ENCODE measurements around the gene ZNF737.

- TF ChIP-seq, protein P1, sequence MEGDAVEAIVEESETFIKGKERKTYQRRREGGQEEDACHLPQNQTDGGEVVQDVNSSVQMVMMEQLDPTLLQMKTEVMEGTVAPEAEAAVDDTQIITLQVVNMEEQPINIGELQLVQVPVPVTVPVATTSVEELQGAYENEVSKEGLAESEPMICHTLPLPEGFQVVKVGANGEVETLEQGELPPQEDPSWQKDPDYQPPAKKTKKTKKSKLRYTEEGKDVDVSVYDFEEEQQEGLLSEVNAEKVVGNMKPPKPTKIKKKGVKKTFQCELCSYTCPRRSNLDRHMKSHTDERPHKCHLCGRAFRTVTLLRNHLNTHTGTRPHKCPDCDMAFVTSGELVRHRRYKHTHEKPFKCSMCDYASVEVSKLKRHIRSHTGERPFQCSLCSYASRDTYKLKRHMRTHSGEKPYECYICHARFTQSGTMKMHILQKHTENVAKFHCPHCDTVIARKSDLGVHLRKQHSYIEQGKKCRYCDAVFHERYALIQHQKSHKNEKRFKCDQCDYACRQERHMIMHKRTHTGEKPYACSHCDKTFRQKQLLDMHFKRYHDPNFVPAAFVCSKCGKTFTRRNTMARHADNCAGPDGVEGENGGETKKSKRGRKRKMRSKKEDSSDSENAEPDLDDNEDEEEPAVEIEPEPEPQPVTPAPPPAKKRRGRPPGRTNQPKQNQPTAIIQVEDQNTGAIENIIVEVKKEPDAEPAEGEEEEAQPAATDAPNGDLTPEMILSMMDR (IDR thresholded peaks at IDR 0.05; ENCODE audit: low read depth, low read length, missing input control) = no peak
- TF ChIP-seq JUND (IDR thresholded peaks at IDR 0.05) (no peak), RAD21 (IDR thresholded peaks at IDR 0.05) (no peak)
- TF ChIP-seq, protein P2, sequence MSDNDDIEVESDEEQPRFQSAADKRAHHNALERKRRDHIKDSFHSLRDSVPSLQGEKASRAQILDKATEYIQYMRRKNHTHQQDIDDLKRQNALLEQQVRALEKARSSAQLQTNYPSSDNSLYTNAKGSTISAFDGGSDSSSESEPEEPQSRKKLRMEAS (IDR thresholded peaks at IDR 0.05) = no peak
- TF ChIP-seq, protein P3, sequence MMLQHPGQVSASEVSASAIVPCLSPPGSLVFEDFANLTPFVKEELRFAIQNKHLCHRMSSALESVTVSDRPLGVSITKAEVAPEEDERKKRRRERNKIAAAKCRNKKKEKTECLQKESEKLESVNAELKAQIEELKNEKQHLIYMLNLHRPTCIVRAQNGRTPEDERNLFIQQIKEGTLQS (IDR thresholded peaks at IDR 0.05) = no peak
- TF ChIP-seq, protein P4, sequence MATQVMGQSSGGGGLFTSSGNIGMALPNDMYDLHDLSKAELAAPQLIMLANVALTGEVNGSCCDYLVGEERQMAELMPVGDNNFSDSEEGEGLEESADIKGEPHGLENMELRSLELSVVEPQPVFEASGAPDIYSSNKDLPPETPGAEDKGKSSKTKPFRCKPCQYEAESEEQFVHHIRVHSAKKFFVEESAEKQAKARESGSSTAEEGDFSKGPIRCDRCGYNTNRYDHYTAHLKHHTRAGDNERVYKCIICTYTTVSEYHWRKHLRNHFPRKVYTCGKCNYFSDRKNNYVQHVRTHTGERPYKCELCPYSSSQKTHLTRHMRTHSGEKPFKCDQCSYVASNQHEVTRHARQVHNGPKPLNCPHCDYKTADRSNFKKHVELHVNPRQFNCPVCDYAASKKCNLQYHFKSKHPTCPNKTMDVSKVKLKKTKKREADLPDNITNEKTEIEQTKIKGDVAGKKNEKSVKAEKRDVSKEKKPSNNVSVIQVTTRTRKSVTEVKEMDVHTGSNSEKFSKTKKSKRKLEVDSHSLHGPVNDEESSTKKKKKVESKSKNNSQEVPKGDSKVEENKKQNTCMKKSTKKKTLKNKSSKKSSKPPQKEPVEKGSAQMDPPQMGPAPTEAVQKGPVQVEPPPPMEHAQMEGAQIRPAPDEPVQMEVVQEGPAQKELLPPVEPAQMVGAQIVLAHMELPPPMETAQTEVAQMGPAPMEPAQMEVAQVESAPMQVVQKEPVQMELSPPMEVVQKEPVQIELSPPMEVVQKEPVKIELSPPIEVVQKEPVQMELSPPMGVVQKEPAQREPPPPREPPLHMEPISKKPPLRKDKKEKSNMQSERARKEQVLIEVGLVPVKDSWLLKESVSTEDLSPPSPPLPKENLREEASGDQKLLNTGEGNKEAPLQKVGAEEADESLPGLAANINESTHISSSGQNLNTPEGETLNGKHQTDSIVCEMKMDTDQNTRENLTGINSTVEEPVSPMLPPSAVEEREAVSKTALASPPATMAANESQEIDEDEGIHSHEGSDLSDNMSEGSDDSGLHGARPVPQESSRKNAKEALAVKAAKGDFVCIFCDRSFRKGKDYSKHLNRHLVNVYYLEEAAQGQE (IDR thresholded peaks at IDR 0.05) = no peak
These were observed 46.3 kb upstream of the ZNF737 start for GRCh38 chr19:20611866-20612265.
